Kidney glomerular epithelial cell (primary cell): ENCODE measurements around the gene ANKRD18A.

Experiments
- DNase-seq: peaks from one replicate; lab custom pipeline; 2025; lab: John Stamatoyannopoulos, UW

Gene ANKRD18A

DNA sequence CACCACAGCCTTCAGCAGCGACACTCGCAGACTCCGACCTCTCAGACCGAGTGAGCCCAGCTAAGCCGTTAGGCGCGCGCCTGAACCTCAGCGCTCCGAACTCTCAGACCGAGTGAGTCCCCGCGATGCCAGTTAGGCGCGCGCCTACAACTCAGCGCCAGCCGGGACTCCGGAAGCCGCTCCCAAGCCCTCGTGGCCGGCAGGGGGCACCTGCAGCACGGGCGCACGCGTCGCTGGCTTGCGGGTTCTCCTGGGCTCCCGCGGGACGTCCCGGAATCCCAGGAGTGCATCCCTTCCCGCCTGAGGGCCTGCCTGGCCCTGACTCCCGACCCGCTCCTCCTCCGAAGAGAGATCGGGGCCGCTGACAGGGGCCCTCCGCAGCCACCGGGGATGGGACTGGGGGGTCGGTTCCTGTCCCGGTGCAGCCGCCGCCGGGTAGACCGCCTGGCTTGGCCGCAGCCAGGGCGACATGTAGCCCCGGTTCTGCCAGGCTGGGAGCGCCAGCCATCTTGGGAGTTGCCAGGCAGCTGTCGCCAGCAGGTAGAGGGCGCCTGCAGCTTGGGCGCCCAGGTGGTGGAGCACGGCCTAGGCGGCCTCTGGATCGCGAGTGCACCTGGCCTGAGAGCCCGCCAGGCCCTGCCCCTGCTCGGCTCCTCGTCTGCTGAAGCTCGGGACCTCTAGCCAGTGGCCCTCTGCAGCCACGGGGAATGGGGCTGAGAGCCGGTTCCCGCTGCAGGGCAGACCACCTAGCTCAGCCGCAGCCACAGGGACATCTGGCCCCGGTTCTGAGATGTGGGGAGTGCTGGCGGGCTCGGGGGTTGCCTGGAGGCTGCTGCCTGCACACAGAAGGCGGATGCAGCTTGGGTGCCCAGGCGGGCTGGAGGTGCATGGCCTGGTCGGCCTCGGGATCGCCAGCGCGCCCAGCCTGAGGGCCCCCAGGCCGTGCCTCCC, at the start of gene ANKRD18A:
TSS of gene ANKRD18A (minus strand) at position 114 of the 951 bp plus-strand sequence. CDS start 311 bp downstream, outside the sequence.
- peak; percentile 92 for DNase-seq

DNA sequence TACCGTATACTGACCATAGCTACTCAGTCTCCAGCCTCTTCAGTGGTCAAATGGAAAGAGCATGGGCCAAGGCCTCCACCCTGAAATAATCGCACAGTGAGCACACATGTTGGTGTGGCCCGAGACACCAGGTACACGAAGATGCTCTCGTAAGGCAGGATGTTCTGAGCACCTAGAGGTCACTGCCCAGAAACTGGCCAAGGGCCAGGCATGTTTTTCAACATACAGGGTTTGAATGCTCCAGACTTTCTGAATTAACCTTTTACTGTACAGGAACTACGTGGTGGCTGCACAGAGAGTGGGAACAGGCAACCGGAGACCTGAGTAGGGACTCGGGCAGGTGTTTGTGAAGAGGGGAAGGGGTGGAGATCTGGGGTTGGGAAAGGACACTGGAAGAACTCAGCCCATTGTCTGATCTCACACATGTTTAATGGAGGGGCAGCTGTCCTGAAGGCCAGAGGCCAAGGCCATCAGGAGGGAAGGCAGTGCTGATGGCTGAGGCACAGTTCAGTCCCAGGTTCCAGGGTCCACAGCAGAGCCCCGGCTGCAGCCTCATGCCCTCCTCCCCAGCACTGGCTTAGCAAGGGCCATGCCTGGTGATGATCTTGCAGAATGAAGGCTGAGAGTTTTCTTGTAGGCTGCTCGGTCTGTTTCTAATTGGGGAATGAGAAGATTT, 48.5 kb upstream of the ANKRD18A start:
- DNase-seq: no peak

DNA sequence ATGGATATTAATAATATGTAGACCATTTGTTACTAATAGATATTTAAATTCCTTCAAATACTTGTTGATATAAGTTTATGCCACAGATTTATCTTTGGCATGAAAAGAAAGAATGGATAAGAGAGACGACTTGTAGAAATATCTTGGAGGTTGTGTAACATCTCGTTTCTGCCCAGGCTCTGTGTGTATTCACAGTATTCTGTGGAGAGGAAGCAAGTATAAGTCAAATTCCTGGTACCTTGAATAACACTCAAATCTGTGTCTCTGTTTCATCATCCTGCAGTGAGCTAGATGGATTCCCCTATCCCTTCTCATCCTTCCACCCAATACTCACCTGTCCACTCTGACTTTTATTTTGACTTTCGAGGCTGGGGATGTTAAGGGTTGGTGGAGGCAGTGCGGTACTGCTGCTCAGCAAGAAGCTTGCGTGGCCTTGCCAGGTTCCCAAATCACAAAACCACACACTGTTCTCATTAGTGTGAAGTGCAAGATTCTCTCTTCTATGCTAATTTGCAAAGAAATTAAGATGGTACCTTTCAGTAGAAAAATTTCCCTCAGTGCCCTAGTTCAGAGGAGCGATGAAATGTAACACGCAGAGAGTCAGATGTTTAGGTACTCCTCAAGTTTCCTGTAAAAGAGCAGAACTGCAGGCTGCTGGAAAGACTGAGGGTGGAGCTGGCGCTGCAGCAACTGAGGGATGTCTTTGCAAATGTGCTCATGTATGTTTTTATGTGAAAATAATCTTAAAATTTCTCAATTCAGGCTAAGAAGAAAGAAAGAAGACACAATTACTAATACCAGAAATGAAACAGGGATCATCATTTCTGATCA, 42.6 kb upstream of the ANKRD18A start:
- no peak for DNase-seq

DNA sequence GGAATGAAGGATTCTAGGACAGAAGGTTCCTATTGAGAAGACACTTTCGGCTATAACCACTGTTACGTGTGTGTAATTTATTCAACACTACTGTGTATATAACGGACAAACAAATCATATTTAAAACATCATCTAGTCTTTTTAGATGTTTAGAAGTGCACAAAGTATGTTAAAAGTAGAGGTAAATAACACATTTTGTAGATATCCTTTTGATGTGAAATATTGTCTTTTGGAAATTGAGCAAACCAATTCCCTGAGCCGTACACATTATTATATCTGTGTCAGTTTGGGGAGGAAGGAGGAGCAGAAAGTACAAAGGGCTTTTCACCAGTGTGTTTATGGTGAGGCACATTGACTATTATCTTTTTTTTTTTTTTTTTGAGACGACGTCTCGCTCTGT, 39.1 kb upstream of the ANKRD18A start:
- DNase-seq: no peak

DNA sequence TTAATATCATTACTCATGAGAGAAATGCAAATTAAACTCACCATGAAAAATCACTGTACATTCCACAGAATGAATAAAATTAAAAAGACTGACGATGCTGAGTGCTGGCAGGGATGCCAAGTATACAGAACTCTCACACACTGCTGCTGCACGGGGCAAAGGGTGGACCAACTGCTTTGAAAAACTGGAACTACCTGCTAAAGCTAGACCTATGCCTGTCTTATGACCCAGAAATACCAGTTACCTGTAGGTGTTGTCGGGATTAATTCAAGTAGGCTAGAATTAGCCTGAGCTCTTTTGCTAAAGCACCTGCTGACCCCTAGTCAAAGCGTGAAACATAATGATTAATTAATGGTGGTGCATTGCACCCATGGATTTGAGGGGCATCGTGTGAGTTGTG, 36.5 kb upstream of the ANKRD18A start:
- no peak for DNase-seq

DNA sequence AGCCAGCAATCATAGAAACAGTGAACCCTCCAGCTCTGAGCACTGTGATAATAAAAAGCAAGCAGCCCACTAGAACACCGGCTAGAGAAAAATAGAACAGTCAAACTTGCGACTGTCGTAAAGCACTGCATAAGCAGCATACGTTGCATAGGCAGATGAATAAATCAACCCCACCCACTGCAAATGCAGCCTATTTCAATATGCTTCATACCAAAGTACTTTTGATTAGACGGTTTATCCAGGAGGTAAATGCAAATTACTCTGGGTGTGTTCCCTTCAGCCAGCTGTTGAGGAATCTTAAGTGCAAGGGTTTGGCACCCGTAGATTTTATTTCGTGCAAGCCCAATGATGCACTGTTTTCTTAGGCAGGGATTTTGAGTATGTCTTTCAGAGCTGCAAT, 32.1 kb upstream of the ANKRD18A start:
- DNase-seq: no peak

DNA sequence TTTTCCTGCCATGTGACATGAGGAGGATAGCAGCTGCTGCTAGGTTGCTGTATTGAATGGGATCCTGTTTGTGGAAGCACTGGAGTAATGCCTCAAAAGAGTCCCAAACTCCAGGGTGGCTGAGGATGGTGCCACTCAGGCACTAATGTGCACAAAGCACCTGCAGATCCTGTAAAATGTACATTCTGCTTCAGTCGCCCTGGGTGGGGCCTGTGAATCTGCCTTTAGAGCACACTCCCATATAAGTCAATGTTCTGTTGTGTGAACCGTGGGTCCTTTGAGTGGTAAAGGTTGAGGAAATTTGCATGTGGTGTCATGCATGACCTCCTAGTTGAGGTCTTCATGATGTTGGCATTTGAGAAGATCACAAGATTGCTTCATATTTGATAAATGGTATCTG, 31.6 kb upstream of the ANKRD18A start:
- no peak for DNase-seq

DNA sequence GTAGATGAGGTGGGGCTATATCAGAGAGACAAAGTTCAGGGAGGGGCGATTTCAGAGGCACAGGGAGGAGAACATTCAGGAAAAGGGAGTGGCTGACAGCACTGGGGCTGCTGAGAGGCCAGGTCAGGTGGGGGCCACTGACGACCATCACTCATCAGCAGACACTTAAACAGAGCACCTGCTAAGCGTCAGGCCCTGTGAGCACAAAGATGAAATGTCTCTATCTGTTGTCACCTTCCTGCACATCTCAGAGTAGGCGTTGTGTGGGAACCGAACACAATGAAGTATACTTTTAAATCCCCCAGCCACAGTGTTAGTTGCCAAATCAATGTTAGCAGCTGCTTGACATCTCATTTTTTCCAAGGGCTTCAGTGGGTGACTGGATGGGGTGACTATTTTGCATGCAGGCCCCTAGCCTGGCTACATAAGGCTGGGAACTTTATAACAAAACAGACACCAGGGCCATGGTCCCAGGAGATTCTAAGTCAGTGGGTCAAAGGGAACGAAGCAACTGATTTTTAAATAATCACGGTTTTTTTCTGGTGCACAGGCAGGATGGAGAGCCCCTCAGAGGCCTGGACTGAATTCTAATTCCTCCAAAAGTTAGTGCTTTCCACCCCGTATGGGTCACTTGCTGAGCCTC, 31.1 kb upstream of the ANKRD18A start:
- no peak for DNase-seq

DNA sequence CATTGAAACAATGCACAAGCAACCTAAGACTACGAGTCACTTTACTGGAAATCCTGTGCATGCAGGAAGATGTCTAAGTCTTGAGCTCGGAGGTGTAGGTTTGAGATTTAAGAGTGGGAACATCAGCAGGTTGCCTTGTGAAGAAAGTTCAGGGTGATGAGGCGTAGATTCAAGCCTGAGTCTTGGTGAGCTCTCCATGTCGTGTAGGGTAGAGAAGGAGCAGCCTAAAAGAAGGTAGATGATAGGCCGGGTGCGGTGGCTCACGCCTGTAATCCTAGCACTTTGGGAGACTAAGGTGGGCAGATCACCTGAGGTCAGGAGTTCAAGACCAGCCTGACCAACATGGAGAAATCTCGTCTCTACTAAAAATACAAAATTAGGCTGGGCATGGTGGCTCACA, 30.2 kb upstream of the ANKRD18A start:
- DNase-seq: no peak

DNA sequence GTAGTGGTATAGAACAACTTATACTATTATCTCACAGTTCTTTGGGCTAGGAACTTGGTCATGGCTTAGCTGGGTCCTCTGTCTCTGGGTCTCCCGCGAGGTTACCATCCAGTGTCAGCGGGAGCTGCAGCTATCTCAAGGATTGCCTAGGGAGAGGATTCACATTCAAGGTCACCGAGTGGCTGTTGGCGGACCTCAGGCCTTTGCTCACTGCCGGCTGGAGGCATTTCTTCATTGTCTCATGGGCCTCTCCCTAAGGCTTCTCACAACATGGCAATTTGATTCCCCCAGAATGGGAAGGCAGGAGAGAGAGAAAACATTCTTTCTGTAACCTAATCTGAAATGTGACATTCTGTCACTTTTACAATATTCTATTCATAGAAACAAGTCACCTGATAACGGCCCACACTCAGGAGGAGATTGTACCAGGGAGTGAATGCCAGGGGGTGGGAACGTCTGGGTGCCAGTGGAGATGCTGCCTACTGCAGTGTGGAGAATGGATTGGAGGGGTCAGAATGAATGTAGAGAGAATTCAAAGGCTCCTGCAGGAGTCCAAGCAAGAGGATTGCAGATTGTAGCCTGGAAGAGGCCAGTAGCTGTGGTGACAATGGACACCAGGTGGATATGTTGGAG, 29.5 kb upstream of the ANKRD18A start:
- DNase-seq: no peak

DNA sequence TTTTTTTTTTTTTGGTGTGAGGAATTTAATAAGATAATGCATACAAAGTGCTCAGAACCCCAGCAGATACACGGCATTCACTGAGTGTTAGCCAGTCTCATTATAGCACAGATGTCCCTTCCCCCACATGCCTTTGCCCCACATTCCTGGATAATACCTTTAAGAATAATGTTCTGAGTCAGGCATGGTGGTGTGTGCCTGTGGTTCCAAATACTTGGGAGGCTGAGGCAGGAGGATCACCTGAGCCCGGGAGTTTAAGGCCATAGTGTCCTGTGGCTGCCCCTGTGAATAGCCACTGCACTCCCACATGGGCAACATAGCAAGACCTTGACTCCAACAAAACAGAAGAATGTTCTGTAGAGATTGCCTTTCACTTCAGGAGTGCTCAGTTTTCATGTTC, 24.2 kb upstream of the ANKRD18A start:
- DNase-seq: no peak

DNA sequence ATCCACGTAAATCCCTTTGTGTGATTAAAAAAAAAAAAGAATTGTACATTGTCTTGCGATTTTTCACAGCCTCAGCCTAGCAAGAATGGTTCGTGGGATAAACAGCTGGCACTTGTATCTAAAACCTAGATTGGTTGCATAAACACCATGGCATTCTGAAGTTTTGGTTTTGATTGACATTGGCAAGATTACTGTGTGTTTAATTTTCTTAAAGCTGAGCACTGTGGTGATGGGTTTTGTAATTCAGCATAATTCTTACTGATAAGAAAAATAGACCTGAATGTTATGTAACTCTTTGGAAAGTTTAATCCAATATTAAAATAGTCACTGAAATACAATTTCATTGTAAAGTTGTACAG, 23.4 kb upstream of the ANKRD18A start:
- DNase-seq: no peak

DNA sequence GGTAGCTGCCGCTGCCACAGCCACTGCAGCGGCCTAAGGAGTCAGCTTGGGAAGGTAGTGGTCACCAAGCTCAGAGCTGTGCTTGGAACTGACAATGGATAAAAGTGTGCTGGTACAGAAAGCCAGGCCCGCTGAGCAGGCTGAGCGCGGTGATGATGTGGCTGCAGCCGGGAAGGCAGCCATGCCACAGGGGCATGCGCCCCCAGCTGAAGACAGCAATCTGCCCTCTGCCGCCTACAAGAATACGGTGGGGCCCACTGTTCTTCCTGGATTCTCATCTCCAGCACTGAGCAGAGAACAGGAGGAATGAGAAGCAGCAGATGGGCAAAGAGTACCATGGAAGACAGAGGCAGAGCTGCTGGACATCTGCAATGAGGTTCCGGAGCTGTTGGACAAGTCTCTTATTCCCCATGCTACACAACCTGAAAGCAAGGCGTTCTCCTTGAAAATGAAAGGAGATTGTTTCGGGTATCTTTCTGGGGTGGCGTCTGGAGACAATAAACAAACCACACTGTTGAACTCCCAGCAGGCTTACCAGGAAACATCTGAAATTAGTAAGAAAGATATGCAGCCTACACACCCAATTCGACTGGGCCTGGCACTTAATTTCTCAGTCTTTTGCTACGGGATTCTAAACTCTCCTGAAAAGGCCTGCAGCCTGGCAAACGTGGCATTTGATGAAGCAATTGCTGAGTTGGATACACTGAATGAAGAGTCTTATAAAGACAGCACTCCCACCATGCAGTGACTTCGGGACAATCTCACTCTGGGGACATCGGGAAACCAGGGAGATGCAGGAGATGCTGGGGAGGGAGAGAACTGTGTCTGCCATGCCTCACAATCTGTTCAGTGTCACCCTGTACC, 22.8 kb upstream of the ANKRD18A start:
- DNase-seq: no peak

DNA sequence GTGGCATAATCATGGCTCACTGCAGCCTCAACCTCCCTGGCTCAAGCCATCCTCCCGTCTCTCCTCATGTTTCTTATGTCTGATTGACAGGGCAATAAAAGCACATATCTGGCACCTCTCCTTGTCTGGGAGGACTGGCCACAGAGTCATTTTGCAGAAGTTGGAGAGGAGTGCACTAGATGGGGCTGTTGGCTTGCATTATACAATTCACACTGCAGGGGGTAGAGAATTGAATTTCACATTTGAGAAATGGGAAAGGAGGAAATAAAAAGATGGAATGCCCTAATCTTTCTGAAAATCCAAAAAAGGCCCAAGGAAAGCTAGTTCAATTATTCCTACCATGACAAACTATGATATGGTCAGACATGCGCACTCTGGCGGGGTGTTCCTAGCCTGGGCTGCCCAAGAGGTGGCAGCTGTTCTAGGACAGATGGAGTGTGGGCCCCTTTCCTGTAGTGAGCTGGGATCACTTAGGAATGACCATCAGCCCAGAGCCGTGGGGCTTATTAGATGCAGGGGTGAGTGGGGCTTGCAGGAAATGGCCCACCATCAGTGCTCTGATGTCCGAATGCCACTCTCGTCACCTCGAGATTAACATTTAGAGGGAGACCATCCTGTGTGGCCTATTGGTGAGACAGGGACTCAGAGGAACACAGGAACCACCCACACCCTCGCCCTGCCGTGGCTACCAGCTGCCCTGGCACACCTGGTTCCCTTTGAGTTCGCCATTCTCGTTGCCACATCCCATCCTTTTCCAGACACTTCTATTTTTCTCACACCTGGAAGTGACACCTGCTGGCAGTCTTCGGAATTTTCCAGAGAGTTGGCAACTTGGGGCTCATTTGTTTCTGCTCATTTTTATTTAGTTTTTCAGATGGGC, 21.8 kb upstream of the ANKRD18A start:
- DNase-seq: peak; percentile 49

DNA sequence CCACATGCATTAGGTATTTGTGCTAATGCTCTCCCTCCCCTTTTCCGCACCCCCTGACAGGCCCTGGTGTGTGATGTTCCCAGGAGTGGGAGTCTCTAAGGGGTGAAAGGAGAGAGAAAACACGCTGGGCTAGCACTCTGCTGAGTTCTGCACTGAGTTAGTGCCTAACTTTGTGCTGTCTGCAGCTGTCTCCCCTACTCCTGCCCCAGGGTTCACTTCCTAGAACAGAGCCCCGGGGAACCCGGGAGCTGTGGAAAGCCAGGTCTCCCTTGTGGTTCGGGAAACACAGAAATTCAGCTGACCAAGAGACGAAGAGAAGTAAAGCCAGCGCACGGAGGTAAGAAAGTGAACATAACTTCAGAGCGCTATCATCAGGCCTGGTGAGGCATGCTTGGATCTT, 20.7 kb upstream of the ANKRD18A start:
- no peak for DNase-seq

DNA sequence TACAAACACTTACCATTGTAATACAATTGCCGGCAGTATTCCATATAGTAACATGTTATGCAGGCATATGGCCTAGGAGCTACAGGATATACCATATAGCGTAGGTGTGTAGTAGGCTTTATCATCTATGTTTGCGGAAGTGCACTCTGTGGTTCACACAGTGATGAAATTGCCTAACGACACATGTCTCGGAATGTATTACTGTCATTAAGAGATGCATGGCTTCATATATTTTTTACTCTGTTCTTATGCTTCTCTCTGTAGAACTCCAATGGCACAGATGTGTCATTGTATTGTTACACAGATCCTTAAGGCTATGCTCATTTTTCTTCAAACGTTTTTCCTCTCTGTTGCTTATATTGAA, 19.2 kb upstream of the ANKRD18A start:
- DNase-seq: no peak

DNA sequence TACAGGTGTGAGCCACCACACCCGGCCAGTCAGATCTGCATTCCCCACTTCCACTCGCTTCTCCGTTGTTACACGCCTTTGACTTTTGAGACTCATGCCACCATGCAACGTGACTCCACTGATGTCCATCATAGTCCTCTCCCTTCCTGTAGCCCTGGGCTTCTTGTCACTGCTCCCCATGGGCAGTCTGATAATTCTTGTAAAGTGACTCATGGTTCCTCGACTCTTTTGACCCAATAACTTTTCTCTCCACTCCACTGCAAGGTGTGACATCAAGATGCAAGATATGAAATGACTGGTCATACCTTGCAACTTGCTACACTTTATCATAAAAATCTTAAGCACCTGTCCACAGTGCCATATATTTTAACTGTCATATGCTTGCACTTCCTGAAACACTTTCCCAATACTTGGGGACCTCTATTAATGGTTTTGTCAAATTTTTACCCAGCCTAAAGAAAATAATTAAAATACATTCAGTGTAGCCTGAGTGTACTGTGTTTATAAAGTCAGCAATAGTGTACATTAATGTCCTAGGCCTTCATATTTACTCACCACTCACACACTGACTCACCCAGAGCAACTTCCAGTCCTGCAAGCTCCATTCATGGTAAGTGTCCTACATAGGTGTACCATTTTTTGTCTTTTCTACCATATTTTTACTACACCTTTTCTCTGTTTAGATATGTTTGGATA, 18.6 kb upstream of the ANKRD18A start:
- no peak for DNase-seq

DNA sequence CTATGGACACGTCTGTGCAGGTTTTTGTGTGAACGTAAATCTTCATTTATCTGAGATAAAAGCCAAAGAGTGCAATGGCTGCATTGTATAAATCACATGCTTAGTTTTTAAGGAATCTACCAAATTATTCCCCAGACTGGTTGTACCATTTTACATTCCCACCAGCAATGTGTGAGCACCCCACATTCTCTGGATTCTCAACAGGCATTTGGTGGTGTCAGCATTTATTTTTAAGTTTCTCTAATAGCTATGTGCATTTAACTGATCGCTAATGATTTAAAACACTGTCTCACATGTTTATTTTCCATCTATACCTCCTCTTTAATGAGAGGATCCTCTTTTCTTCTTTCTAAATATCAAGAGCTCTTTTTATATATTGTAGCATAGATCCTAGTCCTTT, 13.9 kb upstream of the ANKRD18A start:
- DNase-seq: no peak

DNA sequence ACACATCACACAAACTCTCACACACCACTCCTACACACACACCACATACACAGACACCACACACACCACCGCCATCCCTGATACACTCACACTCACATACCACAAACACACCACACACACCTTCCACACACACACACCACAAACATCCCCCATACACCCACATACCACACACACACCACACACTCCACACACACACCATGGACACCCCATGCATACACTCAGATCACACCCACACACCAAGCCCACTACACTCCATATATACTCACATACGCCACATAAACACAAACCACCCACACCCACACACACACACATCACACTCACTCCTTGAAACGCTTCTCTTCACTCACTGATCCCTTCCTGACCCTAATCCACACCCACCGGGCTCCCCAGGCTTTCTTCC, 9.1 kb upstream of the ANKRD18A start:
- DNase-seq: no peak
